ENCODE results near the gene HAPLN2. TPM values are rescaled to one million over a fixed set of nuclear protein-coding genes. Genes with fewer than 3 reads are reported as not detected.

HAPLN2 gene
- total and polyA plus RNA-seq, 2 of the 8 experiments (the other 6 are each of a cell fraction or from before 2014, with no cell fraction given) = 0.19 to 0.51 TPM

- no peak overlapping the region for H3K23ac ChIP-seq (ENCODE audit: insufficient read length)
- POLR2A ChIA-PET (ENCODE audit: partially characterized antibody) = interaction anchor here (0.9 to 1.9 kb wide), 6 partner anchors 9 to 61 kb away, joined by 3 to 10 read pairs (median 5); partner anchors contain the start of gene GPATCH4
- FAIRE-seq (no peak), DNase-seq (ENCODE audit: low read depth in 1 of 2, low spot score in 2 of 2) (peak in 1 of 2 experiments; percentile 81)
- no peak overlapping the region for H4K5ac ChIP-seq (ENCODE audit: insufficient read length, low read depth, low read length)
- no peak overlapping the region for H3K27ac ChIP-seq (ENCODE audit: low read depth, low read length)
- H3K9ac ChIP-seq (replicated peaks in 1 of 4; ENCODE audit: extremely low read depth in 1 of 4, low read depth in 3 of 4, low read length in 3 of 4) = no peak overlapping the region
- H3K9me3 ChIP-seq (ENCODE audit: insufficient read depth in 2 of 2, low read depth in 1 of 2, low read length in 1 of 2) = no peaks in the 10 kb centered on the region
- H3K14ac ChIP-seq (ENCODE audit: insufficient read length) = no peak overlapping the region
- 0 out of 2 replicates have a peak overlapping the region, but pooled peaks have one; percentile 8 for H2BK5ac ChIP-seq (ENCODE audit: low read depth, low read length)
- no peak overlapping the region for H2AK5ac ChIP-seq (ENCODE audit: low read depth, low read length)
- CTCF ChIA-PET (ENCODE audit: partially characterized antibody) = interaction anchor here (0.8 to 4.7 kb wide), 21 partner anchors 8 to 490 kb away, joined by 3 to 35 read pairs (median 7); partner anchors contain the start of gene HAPLN2
- H2BK15ac ChIP-seq (ENCODE audit: low read length) = no peak overlapping the region; the same call in 1 of the 2 replicates
- no peaks in the 10 kb centered on the region for H4K20me1 ChIP-seq (replicated peaks in 1 of 2; ENCODE audit: control insufficient read depth in 1 of 2, insufficient read depth in 2 of 2, low read length in 2 of 2)
- H3K36me3 ChIP-seq (ENCODE audit: control insufficient read depth in 2 of 4, insufficient read depth in 4 of 4, low read length in 3 of 4) = no peaks in the 10 kb centered on the region
- H2BK120ac ChIP-seq (replicated peaks; ENCODE audit: low read depth, low read length) = no peak overlapping the region
- no peak overlapping the region for H3K4ac ChIP-seq (replicated peaks; ENCODE audit: insufficient read length, low read depth, low read length)
- no peaks in the 10 kb centered on the region for H3K27me3 ChIP-seq (replicated peaks in 1 of 4; ENCODE audit: control insufficient read depth in 3 of 4, extremely low read depth in 1 of 4, insufficient read depth in 3 of 4, low read length in 3 of 4)
- no peak overlapping the region for H3K56ac ChIP-seq (replicated peaks; ENCODE audit: insufficient read length, low read depth, low read length)
- H4K8ac ChIP-seq (ENCODE audit: extremely low read depth, insufficient read depth, low read length) = no peak overlapping the region
- H4K91ac ChIP-seq (replicated peaks; ENCODE audit: insufficient read length, low read length) = no peak overlapping the region
- H3K23me2 ChIP-seq (ENCODE audit: low read depth, low read length) = no peaks in the 10 kb centered on the region; the same call in 1 of the 2 replicates
- H2AFZ ChIP-seq (ENCODE audit: low read length) = no peak overlapping the region
- peak overlapping the region in 1 of 4 experiments; percentile 42; a peak in 3 of 8 replicates for H3K4me3 ChIP-seq (ENCODE audit: extremely low read depth in 1 of 4, insufficient read depth in 2 of 4, low read depth in 3 of 4, low read length in 4 of 4)
- WGBS, 2 experiments (ENCODE audit: extremely low coverage in 1 of 2, insufficient coverage in 1 of 2, insufficient read length in 1 of 2, insufficient replicate concordance in 2 of 2, low coverage in 1 of 2, low lambda C conversion rate in 2 of 2, missing lambda C conversion rate in 1 of 2) = 41% methylated on average over 11 of the region's 11 CpGs; no CpG with 5 or more reads in 1 of the 2 experiments
- H2BK20ac ChIP-seq (ENCODE audit: low read length) = no peak overlapping the region
- H3K4me2 ChIP-seq (ENCODE audit: insufficient read depth in 1 of 2, low read depth in 2 of 2, low read length in 2 of 2) = peak overlapping the region; percentile 1 to 36
- H2BK12ac ChIP-seq (ENCODE audit: low read depth, low read length) = peak overlapping the region; percentile 60; the same call in 1 of the 2 replicates
- H3K18ac ChIP-seq (ENCODE audit: extremely low read depth, low read length) = no peak overlapping the region; the same call in 1 of the 2 replicates
- H3K79me2 ChIP-seq (ENCODE audit: control insufficient read depth in 1 of 2, insufficient read depth in 2 of 2, low read length in 2 of 2) = no peaks in the 10 kb centered on the region
- H3K79me1 ChIP-seq (ENCODE audit: low read depth, low read length) = no peaks in the 10 kb centered on the region
- peaks cover 0 to 10% (median 3%) of the 10 kb centered on the region in 4 experiments; a peak in 5 of 7 replicates for H3K4me1 ChIP-seq (replicated peaks in 1 of 4; ENCODE audit: control insufficient read depth in 3 of 4, insufficient read depth in 4 of 4, low read length in 3 of 4)
- TF ChIP-seq CTCF (IDR thresholded peaks at IDR 0.05; ENCODE audit: control extremely low read depth in 1 of 3, insufficient read depth in 1 of 3, low read depth in 1 of 3, low read length in 3 of 3) = peak; percentile 62 to 90 (median 80)
- peak; percentile 51 for TF ChIP-seq MAX (IDR thresholded peaks at IDR 0.05)
- TF ChIP-seq NRF1 (IDR thresholded peaks at IDR 0.05; ENCODE audit: low read depth, low read length) = no peak
- no peak for TF ChIP-seq TAF7 (optimal IDR thresholded peaks at IDR 0.05; ENCODE audit: borderline replicate concordance, low read depth, low read length)
- TF ChIP-seq JUND (IDR thresholded peaks at IDR 0.05; ENCODE audit: low read length) = 0 out of 2 replicates have a peak, but pooled peaks have one; percentile 14
- TF ChIP-seq TCF12 (IDR thresholded peaks at IDR 0.05; ENCODE audit: low read depth, low read length) = 0 out of 2 replicates have a peak, but pooled peaks have one; percentile 66
- peak in 1 of 2 experiments; percentile 15; a peak in 1 of 3 replicates for TF ChIP-seq EP300 (IDR thresholded peaks at IDR 0.05; ENCODE audit: borderline replicate concordance in 1 of 2, low read depth in 2 of 2, low read length in 2 of 2)
- 0 out of 2 replicates have a peak, but pooled peaks have one; percentile 10 for TF ChIP-seq CEBPB (IDR thresholded peaks at IDR 0.05; ENCODE audit: low read depth, low read length)
- TF ChIP-seq POU5F1 (IDR thresholded peaks at IDR 0.05; ENCODE audit: low read depth, low read length) = no peak
Measured at GRCh38 chr1:156584813-156585212, 34.4 kb upstream of the HAPLN2 start.

All from H1 (cell line).